ENCODE results near the gene MAX.

DNA sequence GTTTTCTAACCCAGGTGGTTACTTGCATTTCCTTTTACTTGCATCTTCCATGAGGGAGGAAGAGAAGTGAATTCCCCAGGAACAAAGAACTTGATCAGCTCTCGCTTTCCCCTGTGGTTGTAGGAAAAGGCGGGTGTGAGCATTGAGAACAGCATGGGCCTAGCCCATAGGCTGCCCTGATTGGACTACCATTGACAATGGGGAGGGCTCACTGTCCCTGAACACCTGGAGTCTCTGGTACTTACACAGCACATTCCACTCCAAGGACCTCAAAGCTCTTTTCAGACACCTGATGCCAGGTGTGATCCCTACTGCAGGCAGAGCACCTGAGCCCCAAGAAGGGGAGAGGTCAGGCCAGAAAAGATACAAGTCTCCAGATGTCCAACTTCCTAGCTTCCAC, 25.0 kb downstream of the MAX start:
- TF ChIP-seq EZH2 (IDR thresholded peaks at IDR 0.05) (no peak), EZH2phosphoT487 (IDR thresholded peaks at IDR 0.05) (no peak)
- TF ChIP-seq, protein P1, sequence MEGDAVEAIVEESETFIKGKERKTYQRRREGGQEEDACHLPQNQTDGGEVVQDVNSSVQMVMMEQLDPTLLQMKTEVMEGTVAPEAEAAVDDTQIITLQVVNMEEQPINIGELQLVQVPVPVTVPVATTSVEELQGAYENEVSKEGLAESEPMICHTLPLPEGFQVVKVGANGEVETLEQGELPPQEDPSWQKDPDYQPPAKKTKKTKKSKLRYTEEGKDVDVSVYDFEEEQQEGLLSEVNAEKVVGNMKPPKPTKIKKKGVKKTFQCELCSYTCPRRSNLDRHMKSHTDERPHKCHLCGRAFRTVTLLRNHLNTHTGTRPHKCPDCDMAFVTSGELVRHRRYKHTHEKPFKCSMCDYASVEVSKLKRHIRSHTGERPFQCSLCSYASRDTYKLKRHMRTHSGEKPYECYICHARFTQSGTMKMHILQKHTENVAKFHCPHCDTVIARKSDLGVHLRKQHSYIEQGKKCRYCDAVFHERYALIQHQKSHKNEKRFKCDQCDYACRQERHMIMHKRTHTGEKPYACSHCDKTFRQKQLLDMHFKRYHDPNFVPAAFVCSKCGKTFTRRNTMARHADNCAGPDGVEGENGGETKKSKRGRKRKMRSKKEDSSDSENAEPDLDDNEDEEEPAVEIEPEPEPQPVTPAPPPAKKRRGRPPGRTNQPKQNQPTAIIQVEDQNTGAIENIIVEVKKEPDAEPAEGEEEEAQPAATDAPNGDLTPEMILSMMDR (IDR thresholded peaks at IDR 0.05), result no peak

All from neural progenitor cell (in vitro differentiated cells).